Left hindlimb (tissue), 1 donor: ENCODE measurements around the gene KIF12.
A peak's percentile ranks its signal among the peaks of the same experiment; 100 is the strongest.
"Not testable (repeated sequence)": the region's sequence is repeated elsewhere in the genome, so short reads cannot be mapped to it uniquely, and the experiment has no call there.

Source experiments
- DNase-seq: peaks from one replicate; pipeline ENCODE4 v3.0.0-alpha.2; 2018

KIF12 gene

GRCh38 chr9:114098936-114099668 is at the start of gene KIF12:
TSS of gene KIF12 (minus strand) at chr9:114099292. CDS start at chr9:114099276, 16 bp downstream.
- DNase-seq = peak; percentile 32

GRCh38 chr9:114146735-114147134 is 47.6 kb upstream of the KIF12 start:
- DNase-seq = no peak

DNA sequence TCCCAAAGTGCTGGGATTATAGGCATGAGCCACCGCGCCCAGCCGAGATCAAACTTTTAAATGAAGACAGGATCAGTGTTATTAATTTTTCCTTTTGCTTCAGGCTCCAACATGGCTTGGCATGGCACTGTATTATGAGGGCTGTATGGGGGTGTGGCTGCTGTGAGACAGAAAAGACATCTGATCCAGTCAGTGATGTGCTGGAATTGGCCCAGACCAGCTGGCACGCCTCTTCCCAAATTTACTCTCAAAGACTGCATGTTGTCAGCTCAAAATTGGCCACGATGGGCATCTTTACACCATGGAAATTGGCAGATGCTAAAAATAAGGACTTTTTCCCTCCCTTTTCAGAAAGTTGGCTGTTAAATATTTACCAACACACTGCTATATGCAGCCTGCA is 44.1 kb upstream of the KIF12 start:
- no peak for DNase-seq

GRCh38 chr9:114141553-114142402 is 42.7 kb upstream of the KIF12 start:
- DNase-seq = no peak

GRCh38 chr9:114140850-114141249 is 41.8 kb upstream of the KIF12 start:
- DNase-seq = no peak

GRCh38 chr9:114140401-114140800 is 41.3 kb upstream of the KIF12 start:
- no peak for DNase-seq

DNA sequence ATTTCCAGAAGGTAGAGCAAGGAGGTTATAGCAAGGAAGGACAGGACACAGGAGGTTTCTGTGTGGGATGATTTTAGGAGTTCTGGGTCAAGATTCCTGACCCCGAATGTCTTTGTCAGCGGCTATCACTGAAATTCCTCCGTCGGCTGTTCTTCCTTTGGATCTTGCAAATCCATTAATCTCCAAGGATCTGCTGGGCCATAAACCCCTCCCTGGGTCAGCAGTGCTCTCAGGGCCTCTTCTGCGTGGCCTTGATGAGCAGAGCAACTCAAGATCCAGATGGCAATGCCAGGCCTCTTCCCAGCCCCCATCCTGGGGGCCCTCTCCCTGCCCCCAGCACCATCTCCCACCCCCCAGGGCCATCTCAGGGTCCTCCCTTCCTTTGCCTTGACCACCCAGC is 40.0 kb upstream of the KIF12 start:
- no peak for DNase-seq

- DNase-seq = no peak
Measured at GRCh38 chr9:114138552-114138971, 39.5 kb upstream of the KIF12 start.

- DNase-seq = no peak
Measured at GRCh38 chr9:114137831-114138230, 38.7 kb upstream of the KIF12 start.

- no peak for DNase-seq
Measured at GRCh38 chr9:114134827-114135396, 35.8 kb upstream of the KIF12 start.

GRCh38 chr9:114132550-114132918 is 33.4 kb upstream of the KIF12 start:
- no peak for DNase-seq

- DNase-seq = peak; percentile 65
Measured at GRCh38 chr9:114131808-114132549, 32.9 kb upstream of the KIF12 start.

- DNase-seq = no peak
Measured at GRCh38 chr9:114130624-114131277, 31.7 kb upstream of the KIF12 start.

DNA sequence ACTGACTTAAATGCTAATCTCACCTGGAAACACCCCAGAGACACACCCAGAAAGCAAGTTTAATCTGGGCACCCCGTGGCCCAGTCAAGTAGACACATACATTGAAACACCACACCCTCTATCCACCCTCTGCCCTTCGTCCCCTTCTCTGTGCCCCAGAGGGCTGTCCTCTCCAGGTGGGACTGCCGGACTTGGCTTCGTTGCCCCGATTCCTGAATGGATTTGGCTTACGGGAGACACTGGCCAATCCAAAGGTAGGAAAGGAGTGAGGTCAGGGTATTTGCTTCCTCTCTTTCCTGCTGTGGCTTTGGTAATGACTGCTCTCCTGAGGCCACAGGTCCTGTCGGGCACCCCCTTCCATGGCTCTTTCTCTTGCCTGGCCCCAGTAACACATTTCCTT is 31.0 kb upstream of the KIF12 start:
- no peak for DNase-seq

GRCh38 chr9:114128759-114129158 is 29.7 kb upstream of the KIF12 start:
- DNase-seq = not testable (repeated sequence)

- DNase-seq = no peak
Measured at GRCh38 chr9:114126247-114127060, 27.4 kb upstream of the KIF12 start.

DNA sequence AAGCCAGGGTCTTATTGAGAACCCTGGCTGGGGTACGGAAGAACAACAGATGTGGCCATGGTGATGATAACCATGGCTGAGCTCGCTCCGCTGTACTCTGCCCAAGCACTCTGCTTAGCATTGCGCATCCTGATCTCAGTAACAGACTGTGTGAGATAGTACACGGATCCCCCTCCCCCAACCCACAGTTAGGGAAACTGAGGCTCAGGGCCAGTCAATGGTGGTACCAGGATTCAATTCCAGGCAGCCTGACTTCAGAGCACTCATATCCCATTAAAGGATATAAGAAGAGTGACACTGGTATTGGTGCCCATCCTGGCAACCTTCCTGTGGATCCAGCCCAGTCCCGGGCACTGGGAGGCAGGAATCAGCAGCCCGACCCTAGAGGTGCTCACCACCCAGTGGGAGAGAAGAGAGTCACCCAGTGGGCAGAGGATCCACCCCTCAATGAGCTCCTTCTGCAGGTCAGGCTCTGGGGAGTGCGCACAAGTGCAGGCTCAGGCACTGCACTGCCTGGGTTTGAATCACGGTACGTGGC is 26.5 kb upstream of the KIF12 start:
- DNase-seq = no peak

GRCh38 chr9:114124666-114125475 is 25.8 kb upstream of the KIF12 start:
- DNase-seq = no peak

DNA sequence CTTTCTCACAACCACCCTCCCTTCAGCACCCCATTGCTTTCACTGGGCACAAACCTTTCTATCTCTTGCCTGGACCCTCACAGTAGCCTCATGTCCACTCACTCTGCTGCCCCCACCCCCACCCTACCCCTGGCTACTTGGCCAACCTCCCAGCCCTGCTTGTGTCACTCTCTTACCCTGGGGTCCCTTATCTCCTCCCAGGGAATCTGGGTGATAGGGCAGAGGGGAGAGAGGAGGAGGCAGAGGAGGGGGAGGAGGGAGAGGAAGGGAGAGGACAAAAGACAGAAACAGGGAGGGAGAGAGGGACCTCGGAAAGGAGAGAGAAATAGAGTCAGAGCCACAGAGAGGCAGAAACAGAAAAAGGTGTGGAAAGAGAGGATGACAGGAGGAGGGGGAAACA is 25.0 kb upstream of the KIF12 start:
- DNase-seq = no peak
